Measurements from ENCODE around the gene GNA12. TPM values are rescaled to one million over a fixed set of nuclear protein-coding genes. Genes with fewer than 3 reads are reported as not detected.
A peak's percentile ranks its signal among the peaks of the same experiment; 100 is the strongest.

Gene GNA12
- total RNA-seq, 1 experiment from 2014 or later: 20.6 TPM

DNA sequence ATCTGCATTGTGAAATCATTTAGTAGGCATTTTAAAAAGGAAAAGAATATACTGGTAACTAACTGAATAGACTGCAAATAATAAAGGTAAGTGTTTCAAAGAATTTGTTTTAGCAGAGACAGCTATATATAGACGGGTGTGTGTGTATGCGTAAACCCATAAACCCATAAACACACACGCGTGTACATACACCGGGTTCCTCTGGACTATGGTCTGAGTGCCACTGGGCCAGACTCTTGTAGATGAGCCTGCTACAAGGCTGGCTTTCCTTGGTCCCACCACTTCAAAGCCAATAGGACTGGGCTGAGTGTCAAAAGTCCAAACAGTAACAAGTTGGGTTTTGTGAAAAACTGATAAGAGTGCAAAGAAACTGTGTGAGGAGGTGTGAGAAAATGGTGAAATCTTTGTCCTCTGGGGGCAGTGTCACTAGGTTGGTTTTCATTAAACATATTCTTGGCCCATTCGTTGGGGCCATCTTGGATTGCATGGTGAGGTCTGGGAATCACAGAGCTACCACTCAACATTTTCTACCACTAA lies 39.8 kb downstream of the GNA12 start:
- no peak for DNase-seq (ENCODE audit: low read depth)

DNA sequence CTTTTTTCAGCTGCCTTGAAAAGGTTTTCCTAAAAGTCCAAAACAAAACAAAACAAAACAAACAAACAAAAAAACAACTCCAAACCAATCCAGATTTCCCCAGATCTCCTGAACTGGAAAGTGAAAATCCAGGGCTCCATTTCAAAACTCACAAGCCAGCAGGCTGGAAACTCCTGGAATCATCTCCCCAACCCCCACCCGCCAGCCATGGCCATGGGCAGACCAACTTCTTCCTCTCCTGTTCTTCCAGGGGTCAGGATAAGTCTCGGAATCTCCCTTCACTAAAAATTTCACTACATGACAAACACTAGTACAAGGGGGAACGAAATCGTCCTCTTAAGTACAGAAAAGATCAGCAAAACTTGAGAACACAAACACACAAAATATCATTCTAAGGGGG lies 40.4 kb downstream of the GNA12 start:
- no peak for DNase-seq (ENCODE audit: low read depth)

GRCh38 chr7:2803342-2803692 lies 40.8 kb downstream of the GNA12 start:
- no peak for DNase-seq (ENCODE audit: low read depth)

DNA sequence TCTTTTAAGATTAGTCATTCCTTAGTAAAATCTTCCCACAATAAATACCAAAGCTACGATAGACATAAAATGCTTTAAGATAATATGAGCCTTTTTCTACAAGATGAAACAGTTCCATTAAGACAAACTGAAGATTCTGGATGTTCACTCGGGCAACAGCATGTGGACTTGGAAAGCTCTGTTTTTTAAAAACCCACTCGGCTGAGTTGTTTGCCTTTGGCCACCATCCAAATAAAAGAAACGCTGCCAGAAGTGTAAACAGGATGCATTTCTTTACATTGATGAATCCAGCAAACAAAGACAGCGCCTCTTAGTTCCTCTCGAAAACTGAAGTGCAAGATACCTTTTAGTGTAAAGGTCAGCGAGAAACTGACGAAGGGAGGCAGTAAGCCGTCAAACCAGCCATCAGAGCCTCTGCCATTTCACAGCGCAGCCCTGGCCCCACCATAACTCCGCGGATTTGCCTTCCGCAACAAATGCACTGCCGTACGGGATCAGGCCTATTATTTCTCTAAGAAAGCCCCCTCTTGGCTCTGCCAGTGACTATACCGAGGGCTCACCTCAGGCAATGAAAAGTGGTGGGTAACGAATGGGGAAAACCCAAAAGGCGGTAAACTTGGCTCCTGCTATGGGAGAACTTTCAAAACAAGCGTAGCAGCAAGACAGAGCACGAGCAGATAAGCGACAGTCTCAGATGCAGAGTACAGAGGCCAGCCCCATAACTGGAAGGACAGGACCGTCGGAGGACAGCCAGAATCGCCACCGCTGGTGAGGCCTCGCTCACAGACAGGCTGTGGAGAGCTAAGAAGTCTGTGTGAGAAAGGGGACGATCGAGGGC lies 41.4 kb downstream of the GNA12 start:
- peak; percentile 49 for DNase-seq (ENCODE audit: low read depth)

- peak; percentile 52 for DNase-seq (ENCODE audit: low read depth)
These were observed 42.0 kb downstream of the GNA12 start for GRCh38 chr7:2802101-2802500.

DNA sequence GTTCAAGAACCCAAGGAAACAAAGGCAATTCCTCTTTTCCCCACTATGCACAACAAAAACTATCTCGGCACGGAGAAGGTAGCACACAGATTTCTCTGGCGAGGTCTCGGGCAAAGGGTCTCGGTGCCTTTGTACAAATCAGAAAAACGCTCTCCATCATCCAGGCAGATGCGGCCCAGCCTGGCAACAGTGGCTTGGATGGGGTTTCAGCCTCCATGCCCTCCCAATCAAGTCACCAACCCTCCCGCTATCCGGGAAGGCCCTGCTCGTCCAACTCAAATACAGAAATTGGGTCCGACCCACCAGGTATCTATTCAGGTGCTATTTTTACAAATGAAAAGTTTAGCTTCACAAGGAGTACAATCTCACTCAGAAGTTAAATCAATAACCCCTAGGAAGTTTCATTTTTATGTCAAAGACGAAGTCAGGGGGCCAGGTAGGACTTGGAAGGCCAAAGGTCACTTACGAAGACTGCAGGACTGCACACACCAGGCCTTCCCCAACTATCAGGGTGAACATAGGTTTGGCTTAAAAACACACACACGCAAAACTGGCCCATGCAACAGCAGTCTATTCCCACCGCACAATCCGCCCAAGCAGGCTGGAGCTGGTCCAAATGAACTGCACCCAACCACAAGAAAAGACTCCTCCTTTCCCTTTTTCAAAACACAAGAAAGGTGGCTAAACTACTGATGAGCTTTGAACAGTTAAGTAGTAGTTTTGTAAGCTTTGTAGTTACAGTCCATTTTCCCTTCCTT lies 43.0 kb downstream of the GNA12 start:
- peak; percentile 66 for DNase-seq (ENCODE audit: low read depth)

DNA sequence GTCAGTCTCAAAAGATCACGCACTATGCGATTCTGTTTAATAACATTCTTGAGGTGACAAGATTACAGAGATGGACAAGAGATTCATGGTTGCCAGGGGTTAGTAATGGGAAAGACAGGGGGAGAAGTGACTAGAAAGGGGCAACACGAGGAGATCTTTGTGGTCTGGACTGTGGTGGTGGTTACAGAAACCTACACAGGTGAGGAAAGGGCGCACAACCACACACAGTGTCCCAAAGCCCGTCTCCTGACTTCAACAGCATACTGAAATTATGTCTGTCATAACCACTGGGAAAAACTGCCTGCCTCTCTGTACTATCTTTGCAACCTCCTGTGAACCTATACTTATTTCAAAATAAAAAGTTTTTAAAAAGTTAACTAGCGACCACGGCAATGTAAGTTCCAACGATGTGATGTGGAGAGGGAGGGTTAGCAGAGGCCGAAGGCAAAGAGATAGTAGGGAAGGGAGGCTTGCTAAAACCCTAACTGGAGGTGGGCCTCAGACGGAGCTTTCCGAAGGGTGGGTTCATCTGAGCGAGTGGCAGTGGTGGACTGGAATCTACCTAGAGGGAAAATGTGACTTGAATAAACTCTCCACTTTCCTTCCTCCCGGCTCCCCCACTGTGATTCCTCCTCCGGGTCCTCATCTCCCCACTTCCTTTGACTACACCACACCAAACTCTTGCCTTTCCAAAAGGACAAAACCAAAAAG lies 43.7 kb downstream of the GNA12 start:
- no peak for DNase-seq (ENCODE audit: low read depth)

GRCh38 chr7:2799253-2799652 lies 44.9 kb downstream of the GNA12 start:
- DNase-seq (ENCODE audit: low read depth): no peak

GRCh38 chr7:2798669-2799068 lies 45.4 kb downstream of the GNA12 start:
- DNase-seq (ENCODE audit: low read depth): no peak

- DNase-seq (ENCODE audit: low read depth): no peak
These were observed 47.5 kb downstream of the GNA12 start for GRCh38 chr7:2796358-2797352.

DNA sequence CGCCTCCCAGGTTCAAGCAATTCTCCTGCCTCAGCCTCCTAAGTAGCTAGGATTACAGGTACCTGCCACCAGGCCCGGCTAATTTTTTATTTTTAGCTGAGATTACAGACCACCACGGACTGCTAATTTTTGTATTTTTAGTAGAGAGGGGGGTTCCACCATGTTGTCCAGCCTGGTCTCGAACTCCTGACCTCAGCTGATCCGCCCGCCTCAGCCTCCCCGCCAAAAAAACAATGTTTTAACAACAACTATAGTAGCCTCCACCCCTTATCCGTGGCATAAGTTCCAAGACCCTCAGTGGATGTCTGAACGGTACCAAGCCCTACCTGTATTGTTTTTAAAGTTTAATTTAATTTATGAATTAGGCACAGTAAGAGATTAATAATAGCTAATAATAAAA lies 48.2 kb downstream of the GNA12 start:
- DNase-seq (ENCODE audit: low read depth): no peak

- DNase-seq (ENCODE audit: low read depth): no peak
These were observed 49.1 kb downstream of the GNA12 start for GRCh38 chr7:2794836-2795636.

- DNase-seq (ENCODE audit: low read depth): no peak
These were observed 51.1 kb downstream of the GNA12 start for GRCh38 chr7:2792856-2793487.

- DNase-seq (ENCODE audit: low read depth): no peak
These were observed 51.9 kb downstream of the GNA12 start for GRCh38 chr7:2792235-2792634.

- DNase-seq (ENCODE audit: low read depth): no peak
These were observed 52.7 kb downstream of the GNA12 start for GRCh38 chr7:2791390-2791789.

DNA sequence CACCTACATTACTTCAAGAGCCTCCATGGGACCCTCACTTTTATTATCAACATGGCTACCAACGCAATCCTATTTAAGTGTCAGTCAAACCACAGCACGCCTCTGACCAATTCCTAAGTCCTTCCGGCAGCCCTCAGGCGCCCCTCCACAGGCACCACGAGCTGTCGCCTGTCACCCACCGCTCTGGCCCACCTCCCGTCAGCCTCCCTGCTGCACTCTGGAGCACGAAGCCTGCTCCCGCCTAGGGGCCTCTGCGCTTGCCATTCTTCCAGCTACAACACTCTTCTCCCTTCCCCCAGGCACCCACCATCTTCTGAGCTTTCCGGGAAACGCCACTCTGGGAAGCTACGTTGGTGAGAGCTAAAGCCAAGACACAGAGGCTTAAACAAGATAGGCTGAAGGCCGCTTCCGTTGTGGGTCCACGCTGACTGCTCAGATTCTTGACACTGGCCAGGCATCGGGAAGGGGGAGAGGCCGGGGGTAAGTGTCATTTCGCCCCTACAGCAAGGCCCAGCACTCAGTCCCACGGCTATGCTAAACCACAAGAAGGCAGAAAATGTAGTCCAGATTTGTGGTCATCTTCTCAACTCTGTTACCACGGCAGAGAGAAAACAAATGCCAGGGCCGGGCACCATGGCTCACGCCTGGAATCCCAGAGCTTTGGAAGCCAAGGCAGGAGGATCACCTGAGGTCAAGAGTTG lies 56.7 kb downstream of the GNA12 start:
- DNase-seq (ENCODE audit: low read depth): no peak

DNA sequence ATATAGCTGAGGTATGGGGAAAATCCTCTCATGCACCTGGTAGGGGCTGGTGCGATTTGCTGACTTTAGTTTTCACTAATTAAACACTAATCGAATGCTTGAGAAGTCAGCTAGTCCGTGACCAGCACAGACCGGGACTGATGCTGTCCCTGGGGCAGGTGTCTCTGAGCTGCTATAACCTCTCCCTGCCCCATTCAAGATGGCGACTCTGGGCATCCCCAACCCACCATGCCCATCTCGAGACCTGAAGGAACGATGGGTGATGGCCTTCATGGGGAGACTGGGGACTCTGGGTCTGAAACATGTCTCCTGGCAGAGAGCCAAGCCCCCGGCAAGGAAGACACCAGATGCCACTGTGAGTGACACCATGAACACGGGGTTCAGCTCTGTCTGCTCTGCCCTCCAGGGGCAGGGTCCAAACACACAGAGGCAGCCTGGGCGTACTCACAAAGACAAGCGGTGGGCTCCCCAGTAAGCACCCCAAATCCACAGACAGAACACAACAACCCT lies 57.4 kb downstream of the GNA12 start:
- DNase-seq (ENCODE audit: low read depth): no peak

- DNase-seq (ENCODE audit: low read depth): peak; percentile 18
These were observed 59.0 kb downstream of the GNA12 start for GRCh38 chr7:2785071-2785500.

GRCh38 chr7:2782565-2782964 lies 61.5 kb downstream of the GNA12 start:
- no peak for DNase-seq (ENCODE audit: low read depth)
